PC-3 (cell line): ENCODE measurements around the gene CASZ1. TPM values are rescaled to one million over a fixed set of nuclear protein-coding genes. Genes with fewer than 3 reads are reported as not detected.

Experiments
- ATAC-seq: fragments of 200-7000 bp; cut with Tn5 transposase; 2 replicates; pipeline ENCODE4 v1.9.1; 2020; ENCODE audit warnings: mild to moderate bottlenecking, moderate library complexity
- BruUV-seq: library from RNA; stranded (reverse); fragments of 400-500 nt; replicated peaks from 2 replicates; lab custom pipeline; 2021; lab: Mats Ljungman, UMichigan
- CTCF ChIA-PET: fragments of 300-600 bp; sonication (Branson Sonifier 250); formaldehyde crosslinking; loops from one replicate; lab custom pipeline; 2022; ENCODE audit warnings: antibody characterized with exemption; lab: Charles Lee
- POLR2A ChIA-PET: fragments of 300-600 bp; sonication (Branson Sonifier 250); formaldehyde crosslinking; loops from one replicate; lab custom pipeline; 2022; ENCODE audit warnings: antibody characterized with exemption; ENCODE audit not compliant: unreplicated experiment; lab: Charles Lee
- DNase-seq: peaks from one replicate; pipeline ENCODE4 v3.0.0-alpha.2; 2015
- H2AFZ ChIP-seq: fragments of 300-600 bp; sonication (generic); 2 replicates; pipeline ENCODE4 v1.6.0; 2016; ENCODE audit warnings: antibody characterized with exemption, low read length
- H3F3A ChIP-seq: fragments of 300-600 bp; sonication (generic); one replicate; pipeline ENCODE4 v1.6.0; 2017; ENCODE audit warnings: antibody characterized with exemption, low read length, control low read depth, mild to moderate bottlenecking; ENCODE audit not compliant: unreplicated experiment
- H3K27ac ChIP-seq: fragments of 300-600 bp; sonication (generic); 2 replicates; pipeline ENCODE4 v1.5.1; 2016; ENCODE audit warnings: mild to moderate bottlenecking, low read length
- H3K27me3 ChIP-seq: fragments of 300-600 bp; sonication (generic); 2 replicates; pipeline ENCODE4 v1.6.1; 2016; ENCODE audit warnings: low read length, mixed read lengths
- H3K36me3 ChIP-seq: fragments of 300-600 bp; sonication (generic); 2 replicates; pipeline ENCODE4 v1.6.1; 2016; ENCODE audit warnings: low read depth, mixed run types, low read length, mixed read lengths
- H3K4me1 ChIP-seq: fragments of 300-600 bp; sonication (generic); 2 replicates; pipeline ENCODE4 v1.5.1; 2016; ENCODE audit warnings: low read length; ENCODE audit not compliant: insufficient read depth
- H3K4me2 ChIP-seq: fragments of 300-600 bp; sonication (generic); 2 replicates; pipeline ENCODE4 v1.6.0; 2016; ENCODE audit warnings: low read length
- H3K4me3 ChIP-seq: fragments of 300-600 bp; sonication (generic); 2 replicates; pipeline ENCODE4 v1.5.1; 2016; ENCODE audit warnings: mild to moderate bottlenecking, low read length, mixed read lengths
- H3K79me2 ChIP-seq: fragments of 300-600 bp; sonication (generic); 2 replicates; pipeline ENCODE4 v1.6.1; 2017; ENCODE audit warnings: low read length, mixed read lengths
- H3K9ac ChIP-seq: fragments of 300-600 bp; sonication (generic); 2 replicates; pipeline ENCODE4 v1.6.0; 2016; ENCODE audit warnings: mild to moderate bottlenecking, low read length
- H3K9me2 ChIP-seq: fragments of 300-600 bp; sonication (generic); replicated peaks from 2 replicates; pipeline ENCODE4 v1.6.1; 2016; ENCODE audit warnings: mixed run types, low read length, mixed read lengths
- H3K9me3 ChIP-seq: fragments of 300-600 bp; sonication (generic); 2 replicates; pipeline ENCODE4 v1.6.1; 2016; ENCODE audit warnings: low read length, mixed read lengths
- H4K20me1 ChIP-seq: fragments of 300-600 bp; sonication (generic); 2 replicates; pipeline ENCODE4 v1.6.1; 2016; ENCODE audit warnings: low read length, mixed read lengths
- EZH2 ChIP-seq: fragments of 300-600 bp; sonication (generic); IDR thresholded peaks from one replicate; pipeline ENCODE4 v1.6.1; 2017; ENCODE audit warnings: antibody characterized with exemption, mild to moderate bottlenecking, low read length; ENCODE audit not compliant: unreplicated experiment
- EZH2phosphoT487 ChIP-seq: fragments of 300-600 bp; sonication (generic); IDR thresholded peaks from 2 replicates; pipeline ENCODE4 v1.6.1; 2018; ENCODE audit warnings: mild to moderate bottlenecking, antibody characterized with exemption, low read length, borderline replicate concordance
- intact Hi-C: fragments of 100-400 bp; cut with micrococcal nuclease; formaldehyde crosslinking; loops from 2 replicates; pipeline ENCODE4 v1.9.0; 2023
- total RNA-seq: library from RNA; depleted of rRNA; stranded (reverse); fragments of >200 nt; gene quantifications from 2 replicates; pipeline ENCODE4 v1.2.3, GENCODE V29; 2014
- TF ChIP-seq, protein P1 (sequence below): fragments of 300-600 bp; sonication (generic); conservative IDR thresholded peaks from 2 replicates; pipeline ENCODE4 v1.5.1; 2017; ENCODE audit warnings: antibody characterized with exemption, low read depth, mild to moderate bottlenecking, low read length

Gene CASZ1
- total RNA-seq, 1 experiment from 2014 or later = 12.8 TPM

DNA sequence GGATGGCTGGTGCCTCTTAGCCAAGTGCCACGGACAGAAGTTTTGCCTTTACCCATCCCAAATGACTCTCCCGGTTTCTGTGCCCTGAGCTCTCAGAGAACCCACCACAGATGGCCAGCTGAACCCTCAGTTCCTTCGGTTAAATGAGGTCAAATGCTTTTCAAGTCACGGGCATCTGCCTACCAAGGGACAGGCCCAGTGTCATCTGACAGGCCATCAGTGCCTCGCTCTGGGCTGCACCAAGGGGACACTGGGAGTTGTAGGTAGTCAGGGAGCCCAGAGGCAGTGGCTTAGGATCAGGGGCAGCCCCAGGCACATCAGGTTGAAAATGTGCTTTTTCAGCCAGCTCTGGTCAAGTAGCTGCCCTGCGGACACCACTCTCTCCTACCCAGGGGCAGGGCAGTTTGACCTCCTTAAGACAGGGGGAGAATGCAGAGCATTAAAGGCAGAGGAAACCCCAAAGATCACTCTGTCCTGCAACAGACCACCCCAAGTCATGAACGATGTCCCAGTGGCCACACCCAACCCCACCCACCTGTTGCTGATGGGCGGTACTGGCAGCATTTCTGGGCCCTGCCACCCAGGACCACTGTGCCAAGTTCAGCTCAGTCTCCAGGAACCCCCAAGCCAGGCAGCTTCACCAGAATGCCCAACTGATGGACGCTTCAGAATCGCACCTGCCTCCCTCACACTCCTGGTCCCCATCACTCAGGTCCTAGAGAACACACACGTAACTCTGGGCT lies 60.7 kb downstream of the CASZ1 start:
- intact Hi-C loops = no loop called here

DNA sequence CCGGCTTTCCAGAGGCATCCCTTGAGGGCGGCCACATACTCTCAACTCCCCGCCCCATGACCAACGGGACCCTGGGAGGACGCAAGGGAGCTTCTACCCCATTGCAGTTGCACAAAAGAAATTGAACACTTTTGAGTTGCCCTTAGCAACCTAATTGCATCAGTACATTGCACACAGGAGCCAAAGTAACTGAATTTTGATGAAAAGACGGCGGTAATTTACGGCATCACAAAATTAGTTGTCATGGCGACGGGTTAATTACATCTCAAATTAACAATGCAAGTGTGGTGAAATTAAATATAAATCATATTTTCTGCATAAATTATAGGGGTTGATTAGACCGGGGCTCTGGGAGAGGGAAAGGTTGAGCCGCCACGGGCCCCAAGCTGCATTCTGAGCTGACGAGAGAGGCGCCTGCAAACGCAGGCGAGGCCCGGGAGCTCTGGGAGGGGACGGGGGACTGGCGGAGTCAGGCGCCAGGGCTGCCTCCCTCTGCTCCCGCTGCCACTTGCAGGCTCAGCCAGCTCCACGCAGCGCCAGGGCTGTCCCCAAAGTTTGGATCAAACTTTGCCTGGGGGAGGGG lies 61.4 kb downstream of the CASZ1 start:
- Histone ChIP-seq H3K9ac (no peak overlapping the region), H3K27ac (no peak overlapping the region), H3F3A (no peaks in the 10 kb centered on the region), H3K79me2 (no peaks in the 10 kb centered on the region), H3K9me3 (no peaks in the 10 kb centered on the region), H3K9me2 (no peaks in the 10 kb centered on the region), H3K4me2 (no peak overlapping the region), H4K20me1 (no peaks in the 10 kb centered on the region), H3K4me1 (no peaks in the 10 kb centered on the region), H3K36me3 (no peaks in the 10 kb centered on the region), H3K4me3 (no peak overlapping the region), H2AFZ (no peak overlapping the region), H3K27me3 (no peaks in the 10 kb centered on the region)
- TF ChIP-seq EZH2phosphoT487 (no peak), EZH2 (no peak)
- TF ChIP-seq, protein P1, sequence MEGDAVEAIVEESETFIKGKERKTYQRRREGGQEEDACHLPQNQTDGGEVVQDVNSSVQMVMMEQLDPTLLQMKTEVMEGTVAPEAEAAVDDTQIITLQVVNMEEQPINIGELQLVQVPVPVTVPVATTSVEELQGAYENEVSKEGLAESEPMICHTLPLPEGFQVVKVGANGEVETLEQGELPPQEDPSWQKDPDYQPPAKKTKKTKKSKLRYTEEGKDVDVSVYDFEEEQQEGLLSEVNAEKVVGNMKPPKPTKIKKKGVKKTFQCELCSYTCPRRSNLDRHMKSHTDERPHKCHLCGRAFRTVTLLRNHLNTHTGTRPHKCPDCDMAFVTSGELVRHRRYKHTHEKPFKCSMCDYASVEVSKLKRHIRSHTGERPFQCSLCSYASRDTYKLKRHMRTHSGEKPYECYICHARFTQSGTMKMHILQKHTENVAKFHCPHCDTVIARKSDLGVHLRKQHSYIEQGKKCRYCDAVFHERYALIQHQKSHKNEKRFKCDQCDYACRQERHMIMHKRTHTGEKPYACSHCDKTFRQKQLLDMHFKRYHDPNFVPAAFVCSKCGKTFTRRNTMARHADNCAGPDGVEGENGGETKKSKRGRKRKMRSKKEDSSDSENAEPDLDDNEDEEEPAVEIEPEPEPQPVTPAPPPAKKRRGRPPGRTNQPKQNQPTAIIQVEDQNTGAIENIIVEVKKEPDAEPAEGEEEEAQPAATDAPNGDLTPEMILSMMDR = no peak
- no TSS peak for BruUV-seq
- DNase-seq (no peak), ATAC-seq (no peak)
- ChIA-PET POLR2A (no interaction called here), CTCF (no interaction called here)
- intact Hi-C loops = no loop called here

More for the DNA sequence above, 60.7 kb downstream of the CASZ1 start:
- Histone ChIP-seq H3K4me3 (no peak overlapping the region), H3F3A (no peaks in the 10 kb centered on the region), H4K20me1 (no peaks in the 10 kb centered on the region), H3K27ac (no peak overlapping the region), H3K27me3 (no peaks in the 10 kb centered on the region), H3K9ac (no peak overlapping the region), H3K79me2 (no peaks in the 10 kb centered on the region), H3K36me3 (no peaks in the 10 kb centered on the region), H3K4me1 (no peaks in the 10 kb centered on the region), H3K9me2 (no peaks in the 10 kb centered on the region), H3K4me2 (no peak overlapping the region), H3K9me3 (no peaks in the 10 kb centered on the region), H2AFZ (no peak overlapping the region)
- CTCF ChIA-PET = no interaction called here
- DNase-seq (no peak), ATAC-seq (no peak)
- POLR2A ChIA-PET = no interaction called here
- TF ChIP-seq EZH2 (no peak), EZH2phosphoT487 (no peak)
- TF ChIP-seq, protein P1 = no peak
- no TSS peak for BruUV-seq

DNA sequence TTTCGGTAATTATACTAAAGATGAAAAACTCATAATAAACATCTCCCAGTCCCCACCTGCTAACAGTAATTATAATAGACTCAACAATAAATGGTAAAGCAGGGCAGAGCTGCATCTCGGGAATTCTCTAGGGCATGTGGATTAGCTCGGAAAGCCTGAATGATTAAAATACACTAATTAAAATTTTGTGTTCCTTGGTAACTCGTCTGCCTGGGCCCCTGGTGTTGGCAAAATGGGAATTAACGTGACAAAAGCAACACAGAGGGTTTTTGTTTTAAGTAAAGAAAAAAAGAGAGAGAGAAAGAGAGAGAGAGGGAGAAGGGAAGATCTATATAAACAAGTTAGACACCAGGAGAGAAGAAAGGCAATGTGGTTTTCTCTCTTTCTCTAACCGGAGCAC lies 62.1 kb downstream of the CASZ1 start:
- ATAC-seq (no peak), DNase-seq (no peak)
- Histone ChIP-seq H3K9ac (no peak overlapping the region), H3K9me2 (no peaks in the 10 kb centered on the region), H3K27ac (no peak overlapping the region), H2AFZ (no peak overlapping the region), H3F3A (no peaks in the 10 kb centered on the region), H3K9me3 (no peaks in the 10 kb centered on the region), H3K4me1 (no peaks in the 10 kb centered on the region), H3K4me2 (no peak overlapping the region), H3K79me2 (no peaks in the 10 kb centered on the region), H3K4me3 (no peak overlapping the region), H3K36me3 (no peaks in the 10 kb centered on the region), H3K27me3 (no peaks in the 10 kb centered on the region), H4K20me1 (no peaks in the 10 kb centered on the region)
- no TSS peak for BruUV-seq
- intact Hi-C loops = no loop called here
- CTCF ChIA-PET = no interaction called here
- no peak for TF ChIP-seq EZH2
- TF ChIP-seq, protein P1 = no peak
- TF ChIP-seq EZH2phosphoT487 = no peak
- POLR2A ChIA-PET = no interaction called here
